ENCODE data around the gene GNG4.
A peak's percentile ranks its signal among the peaks of the same experiment; 100 is the strongest.
"Not testable (repeated sequence)": the region's sequence is repeated elsewhere in the genome, so short reads cannot be mapped to it uniquely, and the experiment has no call there.

Gene GNG4

GRCh38 chr1:235661568-235661967, 12.0 kb upstream of the GNG4 start:
- H3K4me1 Mint-ChIP-seq (ENCODE audit: low read depth): peaks cover 1% of the 10 kb centered on the region
- H3K27me3 Mint-ChIP-seq (ENCODE audit: low read depth): peaks cover 4% of the 10 kb centered on the region
- peaks cover 21% of the 10 kb centered on the region for H3K36me3 Mint-ChIP-seq (ENCODE audit: low read depth)
- H3K27ac Mint-ChIP-seq: no peak overlapping the region
- H3K9me3 Mint-ChIP-seq: no peaks in the 10 kb centered on the region
- no peak overlapping the region for H3K4me3 Mint-ChIP-seq

GRCh38 chr1:235659186-235659771, 9.7 kb upstream of the GNG4 start:
- H3K27me3 Mint-ChIP-seq (ENCODE audit: low read depth): peaks cover 15% of the 10 kb centered on the region
- no peaks in the 10 kb centered on the region for H3K9me3 Mint-ChIP-seq
- no peak overlapping the region for H3K4me3 Mint-ChIP-seq
- peaks cover 16% of the 10 kb centered on the region for H3K36me3 Mint-ChIP-seq (ENCODE audit: low read depth)
- H3K27ac Mint-ChIP-seq: no peak overlapping the region
- H3K4me1 Mint-ChIP-seq (ENCODE audit: low read depth): peaks cover 1% of the 10 kb centered on the region

GRCh38 chr1:235657747-235658526, 8.4 kb upstream of the GNG4 start:
- Mint-ChIP-seq H3K36me3 (ENCODE audit: low read depth) (peaks cover 13% of the 10 kb centered on the region), H3K4me1 (ENCODE audit: low read depth) (peaks cover 1% of the 10 kb centered on the region), H3K4me3 (no peak overlapping the region), H3K27ac (no peak overlapping the region), H3K9me3 (no peaks in the 10 kb centered on the region), H3K27me3 (ENCODE audit: low read depth) (peaks cover 27% of the 10 kb centered on the region)

- H3K9me3 Mint-ChIP-seq: no peaks in the 10 kb centered on the region
- peaks cover 33% of the 10 kb centered on the region for H3K27me3 Mint-ChIP-seq (ENCODE audit: low read depth)
- no peak overlapping the region for H3K4me3 Mint-ChIP-seq
- H3K4me1 Mint-ChIP-seq (ENCODE audit: low read depth): peaks cover 1% of the 10 kb centered on the region
- H3K27ac Mint-ChIP-seq: no peak overlapping the region
- H3K36me3 Mint-ChIP-seq (ENCODE audit: low read depth): peaks cover 8% of the 10 kb centered on the region
Measured at GRCh38 chr1:235657269-235657668, 7.7 kb upstream of the GNG4 start.

- Mint-ChIP-seq H3K36me3 (ENCODE audit: low read depth) (peaks cover 10% of the 10 kb centered on the region), H3K4me1 (ENCODE audit: low read depth) (peaks cover 19% of the 10 kb centered on the region), H3K9me3 (no peaks in the 10 kb centered on the region), H3K27me3 (ENCODE audit: low read depth) (peaks cover 69% of the 10 kb centered on the region), H3K27ac (no peak overlapping the region), H3K4me3 (no peak overlapping the region)
Measured at GRCh38 chr1:235652364-235652763, 2.8 kb upstream of the GNG4 start.

- H3K9me3 Mint-ChIP-seq: no peaks in the 10 kb centered on the region
- peak overlapping the region; percentile 50 for H3K4me3 Mint-ChIP-seq
- H3K27ac Mint-ChIP-seq: no peak overlapping the region
- H3K36me3 Mint-ChIP-seq (ENCODE audit: low read depth): peaks cover 10% of the 10 kb centered on the region
- peaks cover 21% of the 10 kb centered on the region for H3K4me1 Mint-ChIP-seq (ENCODE audit: low read depth)
- peaks cover 75% of the 10 kb centered on the region for H3K27me3 Mint-ChIP-seq (ENCODE audit: low read depth)
Measured at GRCh38 chr1:235651170-235651806, 1.7 kb upstream of the GNG4 start.

- peaks cover 78% of the 10 kb centered on the region for H3K27me3 Mint-ChIP-seq (ENCODE audit: low read depth)
- H3K27ac Mint-ChIP-seq: no peak overlapping the region
- H3K4me3 Mint-ChIP-seq: peak overlapping the region; percentile 46
- H3K36me3 Mint-ChIP-seq (ENCODE audit: low read depth): peaks cover 10% of the 10 kb centered on the region
- peaks cover 23% of the 10 kb centered on the region for H3K4me1 Mint-ChIP-seq (ENCODE audit: low read depth)
- H3K9me3 Mint-ChIP-seq: no peaks in the 10 kb centered on the region
Measured at GRCh38 chr1:235650341-235651169, 971 bp upstream of the GNG4 start.

- Mint-ChIP-seq H3K27me3 (ENCODE audit: low read depth) (peaks cover 76% of the 10 kb centered on the region), H3K4me1 (ENCODE audit: low read depth) (peaks cover 29% of the 10 kb centered on the region), H3K4me3 (peak overlapping the region; percentile 63), H3K27ac (peak overlapping the region; percentile 75), H3K9me3 (no peaks in the 10 kb centered on the region), H3K36me3 (ENCODE audit: low read depth) (peaks cover 7% of the 10 kb centered on the region)
Measured at GRCh38 chr1:235648954-235649367, 623 bp downstream of the GNG4 start.

- Mint-ChIP-seq H3K27ac (no peak overlapping the region), H3K4me3 (peak overlapping the region; percentile 63), H3K4me1 (ENCODE audit: low read depth) (peaks cover 30% of the 10 kb centered on the region), H3K36me3 (ENCODE audit: low read depth) (peaks cover 7% of the 10 kb centered on the region), H3K9me3 (no peaks in the 10 kb centered on the region), H3K27me3 (ENCODE audit: low read depth) (peaks cover 72% of the 10 kb centered on the region)
Measured at GRCh38 chr1:235648407-235648907, 1.1 kb downstream of the GNG4 start.

GRCh38 chr1:235647537-235647936, 2.0 kb downstream of the GNG4 start:
- not testable (repeated sequence) for H3K27ac Mint-ChIP-seq

GRCh38 chr1:235646463-235646862, 3.1 kb downstream of the GNG4 start:
- Mint-ChIP-seq H3K4me3 (no peak overlapping the region), H3K27ac (no peak overlapping the region), H3K9me3 (no peaks in the 10 kb centered on the region), H3K27me3 (ENCODE audit: low read depth) (peaks cover 53% of the 10 kb centered on the region), H3K36me3 (ENCODE audit: low read depth) (peaks cover 7% of the 10 kb centered on the region), H3K4me1 (ENCODE audit: low read depth) (peaks cover 48% of the 10 kb centered on the region)

More at GRCh38 chr1:235647537-235647936, 2.0 kb downstream of the GNG4 start:
- H3K4me3 Mint-ChIP-seq; H3K36me3 Mint-ChIP-seq (ENCODE audit: low read depth); H3K9me3 Mint-ChIP-seq: not testable (repeated sequence)
- Mint-ChIP-seq H3K27me3 (ENCODE audit: low read depth) (peaks cover 64% of the 10 kb centered on the region), H3K4me1 (ENCODE audit: low read depth) (peaks cover 40% of the 10 kb centered on the region)

GRCh38 chr1:235644693-235645305, 4.8 kb downstream of the GNG4 start:
- H3K27me3 Mint-ChIP-seq (ENCODE audit: low read depth): peaks cover 43% of the 10 kb centered on the region
- H3K27ac Mint-ChIP-seq: peak overlapping the region; percentile 46
- H3K4me1 Mint-ChIP-seq (ENCODE audit: low read depth): peaks cover 51% of the 10 kb centered on the region
- H3K9me3 Mint-ChIP-seq: no peaks in the 10 kb centered on the region
- no peak overlapping the region for H3K4me3 Mint-ChIP-seq
- H3K36me3 Mint-ChIP-seq (ENCODE audit: low read depth): peaks cover 4% of the 10 kb centered on the region

- Mint-ChIP-seq H3K27ac (peak overlapping the region; percentile 32), H3K4me3 (no peak overlapping the region), H3K4me1 (ENCODE audit: low read depth) (peaks cover 53% of the 10 kb centered on the region), H3K9me3 (no peaks in the 10 kb centered on the region), H3K27me3 (ENCODE audit: low read depth) (peaks cover 42% of the 10 kb centered on the region), H3K36me3 (ENCODE audit: low read depth) (peaks cover 4% of the 10 kb centered on the region)
Measured at GRCh38 chr1:235643837-235644692, 5.5 kb downstream of the GNG4 start.

Measured in T-helper 1 cell treated with Interleukin-12 subunit alpha and Interleukin-12 subunit beta and Interleukin-4 antibody, amounts not matched to agents 30 μg/mL and 1 μg/mL, for 36 hours (primary cell).